SU-DHL-6 (cell line): Measurements from ENCODE around the gene CRYAB.

Experiments used
- H2AFZ ChIP-seq: fragments of 200-600 bp; sonication (generic); 2 replicates; pipeline ENCODE4 v1.6.1; 2014; ENCODE audit warnings: low read depth, mild to moderate bottlenecking, moderate library complexity, mixed read lengths, antibody characterized with exemption, low read length; ENCODE audit not compliant: severe bottlenecking
- H3F3A ChIP-seq: fragments of 200-600 bp; shearing (Covaris generic); 2 replicates; pipeline ENCODE4 v1.6.0; 2016; ENCODE audit warnings: antibody characterized with exemption, mild to moderate bottlenecking; ENCODE audit not compliant: insufficient read depth
- H3K27ac ChIP-seq: fragments of 200-600 bp; sonication (generic); 2 replicates; pipeline ENCODE4 v1.5.1; 2016; ENCODE audit warnings: low read depth, mild to moderate bottlenecking, low read length, moderate library complexity, mixed read lengths
- H3K27me3 ChIP-seq: fragments of 200-600 bp; sonication (generic), shearing (Covaris generic); 2 replicates; pipeline ENCODE4 v1.6.0; 2014; ENCODE audit warnings: mild to moderate bottlenecking, low read length
- H3K36me3 ChIP-seq: fragments of 200-600 bp; sonication (generic); 2 replicates; pipeline ENCODE4 v1.6.1; 2014; ENCODE audit warnings: mild to moderate bottlenecking, low read length, mixed read lengths
- H3K4me2 ChIP-seq: fragments of 300-600, 200-600 bp; shearing (Covaris generic), sonication (generic); 2 replicates; pipeline ENCODE4 v1.6.0; 2014; ENCODE audit warnings: low read length, low read depth, mild to moderate bottlenecking; ENCODE audit not compliant: poor library complexity, severe bottlenecking
- H3K4me3 ChIP-seq: fragments of 200-600 bp; sonication (generic); 2 replicates; pipeline ENCODE4 v1.5.1; 2014; ENCODE audit warnings: antibody characterized with exemption, low read length, mild to moderate bottlenecking, mixed read lengths; ENCODE audit not compliant: insufficient read depth, poor library complexity, severe bottlenecking
- H3K79me2 ChIP-seq: fragments of 200-600 bp; sonication (generic); 2 replicates; pipeline ENCODE4 v1.6.1; 2014; ENCODE audit warnings: mild to moderate bottlenecking, low read length, moderate library complexity; ENCODE audit not compliant: insufficient read depth
- H3K9ac ChIP-seq: fragments of 200-600 bp; sonication (generic); 2 replicates; pipeline ENCODE4 v1.7.0; 2014; ENCODE audit warnings: mild to moderate bottlenecking, low read length
- H3K9me2 ChIP-seq: fragments of 200-600 bp; sonication (generic); replicated peaks from 2 replicates; pipeline ENCODE4 v1.6.1; 2014; ENCODE audit warnings: low read length; ENCODE audit not compliant: insufficient read depth
- H3K9me3 ChIP-seq: fragments of 200-600 bp; sonication (generic); 2 replicates; pipeline ENCODE4 v1.6.1; 2014; ENCODE audit warnings: low read length, mixed read lengths; ENCODE audit not compliant: insufficient read depth
- H4K20me1 ChIP-seq: fragments of 200-600 bp; sonication (generic); 2 replicates; pipeline ENCODE4 v1.6.1; 2014; ENCODE audit warnings: low read depth, mild to moderate bottlenecking, antibody characterized with exemption, low read length, moderate library complexity, mixed read lengths
- EZH2phosphoT487 ChIP-seq: fragments of 200-600 bp; sonication (generic), shearing (Covaris generic); conservative IDR thresholded peaks from 2 replicates; pipeline ENCODE4 v1.6.1; 2018; ENCODE audit warnings: mild to moderate bottlenecking, antibody characterized with exemption, low read length, moderate library complexity, mixed read lengths
- TF ChIP-seq, protein P1 (sequence below): fragments of 200-600 bp; sonication (generic); IDR thresholded peaks from one replicate; pipeline ENCODE4 v1.5.1; 2017; ENCODE audit warnings: antibody characterized with exemption, mild to moderate bottlenecking, low read length, moderate library complexity; ENCODE audit not compliant: insufficient read depth, poor library complexity, severe bottlenecking

The CRYAB gene

DNA sequence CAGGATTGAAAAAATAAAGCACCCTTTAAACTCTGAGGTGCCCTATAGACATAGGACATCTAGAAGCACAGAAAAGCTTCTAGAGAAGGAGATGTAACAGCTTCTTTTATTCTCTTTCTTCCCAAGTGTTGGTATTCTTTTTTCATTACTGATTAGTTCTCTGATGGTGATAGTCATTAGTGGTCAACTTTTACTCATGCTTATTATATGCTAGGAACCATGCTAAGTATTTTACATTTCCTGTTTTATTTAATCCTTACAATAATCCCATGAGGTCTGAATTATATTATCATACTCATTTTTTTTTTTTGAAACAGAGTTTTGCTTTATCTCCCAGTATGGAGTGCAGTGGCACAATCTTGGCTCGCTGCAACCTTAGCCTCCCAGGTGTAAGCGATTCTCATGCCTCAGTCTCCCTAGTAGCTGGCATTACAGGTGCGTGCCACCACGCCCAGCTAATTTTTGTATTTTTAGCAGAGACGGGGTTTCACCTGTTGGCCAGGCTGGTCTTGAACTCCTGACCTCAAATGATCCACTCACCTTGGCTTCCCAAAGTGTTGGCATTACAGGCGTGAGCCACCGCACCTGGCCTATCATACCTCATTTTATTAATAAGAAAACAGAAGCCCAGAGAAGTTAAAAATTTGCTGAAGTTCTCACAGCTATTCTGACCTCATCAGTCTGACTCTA is 10.1 kb upstream of the CRYAB start:
- Histone ChIP-seq H3K27me3 (no peaks in the 10 kb centered on the region), H3K4me2 (no peak overlapping the region), H4K20me1 (no peaks in the 10 kb centered on the region), H3K9me3 (no peaks in the 10 kb centered on the region), H3K9me2 (no peaks in the 10 kb centered on the region), H3K9ac (no peak overlapping the region), H3K79me2 (no peaks in the 10 kb centered on the region), H3K4me3 (no peak overlapping the region), H3K36me3 (no peaks in the 10 kb centered on the region), H3F3A (no peaks in the 10 kb centered on the region), H3K27ac (no peak overlapping the region), H2AFZ (no peak overlapping the region)
- no peak for TF ChIP-seq EZH2phosphoT487
- TF ChIP-seq, protein P1, sequence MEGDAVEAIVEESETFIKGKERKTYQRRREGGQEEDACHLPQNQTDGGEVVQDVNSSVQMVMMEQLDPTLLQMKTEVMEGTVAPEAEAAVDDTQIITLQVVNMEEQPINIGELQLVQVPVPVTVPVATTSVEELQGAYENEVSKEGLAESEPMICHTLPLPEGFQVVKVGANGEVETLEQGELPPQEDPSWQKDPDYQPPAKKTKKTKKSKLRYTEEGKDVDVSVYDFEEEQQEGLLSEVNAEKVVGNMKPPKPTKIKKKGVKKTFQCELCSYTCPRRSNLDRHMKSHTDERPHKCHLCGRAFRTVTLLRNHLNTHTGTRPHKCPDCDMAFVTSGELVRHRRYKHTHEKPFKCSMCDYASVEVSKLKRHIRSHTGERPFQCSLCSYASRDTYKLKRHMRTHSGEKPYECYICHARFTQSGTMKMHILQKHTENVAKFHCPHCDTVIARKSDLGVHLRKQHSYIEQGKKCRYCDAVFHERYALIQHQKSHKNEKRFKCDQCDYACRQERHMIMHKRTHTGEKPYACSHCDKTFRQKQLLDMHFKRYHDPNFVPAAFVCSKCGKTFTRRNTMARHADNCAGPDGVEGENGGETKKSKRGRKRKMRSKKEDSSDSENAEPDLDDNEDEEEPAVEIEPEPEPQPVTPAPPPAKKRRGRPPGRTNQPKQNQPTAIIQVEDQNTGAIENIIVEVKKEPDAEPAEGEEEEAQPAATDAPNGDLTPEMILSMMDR: no peak

DNA sequence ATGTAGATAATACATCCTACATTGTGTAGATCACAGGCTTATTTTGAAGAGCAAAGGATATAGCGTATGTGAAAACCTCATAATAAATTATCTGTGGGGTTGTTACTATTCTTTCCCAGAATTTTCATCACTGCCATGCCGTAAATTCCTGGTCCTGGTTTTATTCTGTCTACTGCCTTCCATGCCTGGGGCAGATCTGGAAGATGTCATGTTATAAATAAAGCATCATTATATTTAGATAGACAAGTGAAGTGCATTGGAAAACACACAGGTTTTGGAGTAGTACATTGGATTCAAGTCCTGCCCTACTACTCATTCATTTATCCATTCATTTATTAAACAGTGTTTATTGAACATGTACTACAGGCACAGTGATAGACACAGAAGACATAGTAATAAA is 9.3 kb upstream of the CRYAB start:
- Histone ChIP-seq H3K4me2 (no peak overlapping the region), H3K4me3 (no peak overlapping the region), H2AFZ (no peak overlapping the region), H3K27ac (no peak overlapping the region), H3K79me2 (no peaks in the 10 kb centered on the region), H3K9me3 (no peaks in the 10 kb centered on the region), H3K27me3 (no peaks in the 10 kb centered on the region), H3F3A (no peaks in the 10 kb centered on the region), H3K9me2 (no peaks in the 10 kb centered on the region), H3K36me3 (no peaks in the 10 kb centered on the region), H4K20me1 (no peaks in the 10 kb centered on the region), H3K9ac (no peak overlapping the region)
- no peak for TF ChIP-seq EZH2phosphoT487
- TF ChIP-seq, protein P1: no peak

DNA sequence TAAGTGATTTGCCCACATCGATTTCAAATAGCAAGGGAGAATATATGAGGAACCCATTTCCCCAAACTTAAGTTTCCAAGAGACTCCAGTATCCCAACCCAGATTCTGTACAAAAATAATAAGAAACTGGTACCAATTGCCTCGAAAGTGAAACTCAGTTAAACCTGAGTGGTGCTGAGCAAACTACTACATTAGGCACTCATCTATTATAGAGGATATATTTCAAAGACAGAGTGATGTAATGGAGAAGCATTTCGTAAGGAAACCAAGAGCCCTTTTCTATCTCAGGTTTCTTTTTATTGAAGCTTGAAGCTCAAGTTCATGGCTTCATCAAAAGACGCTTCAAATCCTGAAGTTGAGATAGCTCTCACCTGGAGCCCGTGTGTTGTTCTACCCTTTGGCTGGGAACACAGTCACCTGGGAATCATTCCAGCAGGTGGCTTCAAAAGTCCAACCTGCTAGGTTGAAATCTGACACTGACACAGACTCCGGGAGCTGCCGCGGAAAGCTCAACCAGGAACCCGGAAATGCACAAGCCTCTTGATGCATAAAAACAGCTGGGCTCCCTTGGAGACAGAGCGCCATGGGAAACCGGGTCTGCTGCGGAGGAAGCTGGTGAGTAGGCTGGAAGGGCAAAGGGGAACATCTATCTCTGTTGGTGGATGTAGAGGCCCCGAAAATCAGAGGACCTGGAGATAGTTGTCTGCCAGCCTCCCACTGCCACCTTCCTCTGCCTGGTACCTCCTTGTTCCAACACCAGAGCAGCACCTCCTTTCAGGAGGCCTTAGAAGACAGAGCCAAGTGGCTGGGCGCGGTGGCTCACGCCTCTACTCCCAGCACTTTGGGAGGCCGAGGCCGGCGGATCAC is 7.1 kb upstream of the CRYAB start, which contains the start of gene C11orf52:
Gene C11orf52 (plus strand): TSS at position 524 of the 867 bp plus-strand sequence. CDS start 60 bp downstream, at position 584.
- Histone ChIP-seq H3K4me2 (no peak within 1 kb of the TSS), H3K4me3 (no peak within 1 kb of the TSS), H3K9me3 (no peaks in the 10 kb centered on the region), H3F3A (no peaks in the 10 kb centered on the region), H3K27me3 (no peaks in the 10 kb centered on the region), H3K27ac (no peak within 1 kb of the TSS), H4K20me1 (no peaks in the 10 kb centered on the region), H3K9me2 (no peaks in the 10 kb centered on the region), H3K36me3 (no peaks in the 10 kb centered on the region), H2AFZ (no peak within 1 kb of the TSS), H3K79me2 (no peaks in the 10 kb centered on the region), H3K9ac (no peak within 1 kb of the TSS)
- TF ChIP-seq, protein P1: no peak
- TF ChIP-seq EZH2phosphoT487: no peak
